Stimulated activated CD4-positive, alpha-beta T cell treated with anti-CD3 and anti-CD28 coated beads, Interleukin-1b, Interleukin-23, amount 100 ng/mL, for 4 hours (primary cell): ENCODE data around the gene WDPCP.
"Not testable (repeated sequence)": the region's sequence is repeated elsewhere in the genome, so short reads cannot be mapped to it uniquely, and the experiment has no call there.

ENCODE experiments used
- DNase-seq, 2 donors: peaks; one replicate each; pipeline ENCODE4 v3.0.0-alpha.2; 2020; ENCODE audit warnings: low read depth in 2 of 2

Gene WDPCP

DNA sequence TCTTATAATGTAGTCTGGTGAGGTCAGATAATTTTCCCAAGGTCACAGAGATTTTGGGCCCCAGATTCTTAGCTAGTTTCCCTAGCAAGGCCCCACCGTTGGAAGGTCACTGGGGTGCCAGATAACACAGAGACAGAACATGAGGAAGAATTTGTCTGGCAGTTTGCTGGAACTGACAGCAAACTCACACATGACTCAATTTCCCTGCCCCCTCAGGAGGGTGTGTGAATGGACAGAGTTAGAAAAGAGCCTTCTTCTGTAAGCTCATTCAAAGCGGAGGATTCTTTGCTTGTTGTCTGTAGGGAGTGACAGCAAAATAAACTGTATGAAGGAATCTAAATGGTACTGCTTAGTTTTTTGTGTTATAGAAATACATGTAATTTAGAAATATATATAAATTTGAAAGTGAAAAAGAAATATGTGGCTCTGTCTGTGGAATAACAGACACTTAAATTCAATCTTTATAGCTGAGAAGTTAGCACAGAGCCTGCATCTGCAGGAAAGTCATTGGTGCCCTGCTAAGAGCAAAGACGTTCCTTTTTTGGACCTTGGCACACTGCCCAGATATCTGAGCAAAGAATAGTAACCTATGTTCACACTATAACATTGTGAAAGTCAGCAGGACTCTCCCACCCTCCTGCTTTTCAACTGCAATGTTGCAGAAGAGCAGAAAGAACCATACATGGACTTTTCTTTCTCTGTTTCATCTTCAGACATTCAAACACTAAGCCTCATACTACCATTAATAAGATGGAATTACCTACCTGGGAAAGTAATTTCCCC is 2.5 kb upstream of the WDPCP start:
- DNase-seq = no peak

DNA sequence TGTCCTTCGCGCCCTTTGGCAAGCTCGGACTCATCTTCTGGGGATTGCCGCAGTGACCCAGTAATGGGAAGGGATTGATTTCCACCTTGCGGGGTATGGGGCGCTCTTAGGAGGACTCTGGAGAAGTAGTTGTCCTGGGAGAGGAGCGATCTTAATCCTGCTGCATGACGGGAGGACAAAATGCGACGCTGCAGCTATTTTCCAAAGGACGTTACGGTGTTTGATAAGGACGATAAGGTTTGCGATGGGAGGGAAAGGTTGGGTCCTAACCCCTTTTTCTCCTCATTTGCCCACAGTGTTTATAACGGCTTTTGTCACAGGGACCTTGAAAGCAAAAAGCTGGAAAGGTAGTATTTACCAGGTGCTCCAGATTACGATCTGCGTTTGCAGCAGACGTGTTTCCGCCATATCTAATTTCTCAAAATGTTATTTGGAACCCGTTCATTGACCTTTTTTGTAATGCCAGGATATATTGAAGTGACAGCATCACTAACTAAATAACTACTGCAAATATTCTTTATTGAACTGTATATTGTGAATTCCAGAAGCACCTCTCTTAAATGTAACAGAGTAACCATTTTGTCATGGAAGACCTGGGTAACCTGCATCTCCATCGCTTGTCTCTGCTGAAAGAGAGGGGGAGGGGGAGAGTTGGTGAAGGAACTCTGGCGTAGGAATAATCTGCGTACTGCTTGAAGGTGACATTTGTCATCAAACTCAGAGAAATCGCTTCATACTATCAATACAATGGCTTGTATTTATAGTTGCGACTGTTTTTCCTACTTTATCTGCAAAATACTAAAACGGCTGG is 1.1 kb upstream of the WDPCP start:
- DNase-seq = no peak

DNA sequence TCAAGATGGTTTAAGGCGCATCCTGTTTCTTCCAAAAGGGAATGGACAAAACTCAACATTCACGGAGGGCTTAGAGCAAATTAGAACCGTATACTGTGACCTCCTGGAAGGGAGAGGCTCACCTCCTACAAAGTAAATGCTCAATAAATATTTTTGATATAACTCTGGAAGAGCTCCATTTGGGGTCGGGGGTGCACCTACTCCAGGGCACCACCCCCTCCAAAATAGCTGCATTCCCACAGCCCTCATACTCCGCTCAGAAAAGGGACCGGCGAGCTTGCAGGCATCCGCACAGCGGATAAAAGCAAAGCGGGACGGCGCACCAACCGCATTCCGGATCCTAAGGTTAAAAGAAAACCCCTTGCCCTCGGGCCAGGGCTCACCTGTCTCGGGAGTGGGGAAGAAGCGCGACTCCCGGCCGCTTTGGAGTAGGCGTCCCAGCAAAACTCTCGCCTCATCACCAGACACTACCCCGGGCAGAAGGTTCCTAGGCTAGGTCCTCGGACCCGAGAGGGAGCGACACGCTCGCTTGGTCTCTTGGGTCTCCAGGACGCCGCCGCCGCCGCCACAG is 378 bp downstream of the WDPCP start:
- no peak for DNase-seq

DNA sequence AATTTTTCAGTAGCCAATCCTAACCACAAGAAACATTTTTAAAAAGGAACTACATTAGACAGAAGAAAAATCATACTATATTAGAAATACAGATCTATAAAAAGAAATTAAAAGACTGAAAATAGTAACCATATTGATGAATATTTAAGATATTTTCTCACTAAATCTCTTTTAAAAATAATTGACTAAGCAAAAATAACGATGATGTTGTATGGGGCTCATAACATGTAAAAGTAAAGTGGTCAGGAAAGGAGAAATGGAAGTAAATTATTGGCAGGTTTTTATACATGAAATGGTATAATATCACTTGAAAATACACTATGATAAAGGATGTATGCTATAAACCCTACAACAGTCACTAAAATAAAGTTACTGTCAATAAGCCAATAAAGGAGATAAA is 5.4 kb downstream of the WDPCP start:
- no peak for DNase-seq

DNA sequence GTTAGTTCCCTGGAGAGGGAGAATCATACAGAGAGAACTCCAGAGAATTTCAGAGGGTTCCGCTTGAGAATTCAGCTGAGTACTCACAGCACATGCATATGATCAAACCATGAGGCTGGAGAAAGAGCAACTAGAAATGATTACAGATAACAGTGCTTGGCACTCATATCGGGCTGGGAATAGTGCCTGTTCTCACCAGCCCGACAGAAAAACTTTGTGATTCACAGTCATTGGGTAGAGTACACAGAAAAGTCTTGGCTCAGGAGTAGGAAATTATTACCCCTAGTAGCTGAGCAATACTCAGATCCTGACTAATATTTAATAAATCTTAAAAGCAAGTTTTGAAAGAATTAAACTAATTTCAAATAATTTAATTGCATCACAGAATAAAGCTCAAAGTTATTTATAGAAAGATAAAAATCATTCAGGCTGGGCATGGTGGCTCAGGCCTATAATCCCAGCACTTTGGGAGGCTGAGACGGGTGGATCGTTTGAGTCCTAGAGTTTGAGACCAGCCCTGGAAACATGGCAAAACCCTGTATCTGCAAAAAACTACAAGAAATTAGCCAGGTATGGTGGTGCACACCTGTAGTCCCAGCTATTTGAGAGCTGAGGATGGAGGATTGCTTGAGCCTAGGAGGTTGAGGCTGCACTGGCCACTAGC is 6.8 kb downstream of the WDPCP start:
- DNase-seq = no peak

DNA sequence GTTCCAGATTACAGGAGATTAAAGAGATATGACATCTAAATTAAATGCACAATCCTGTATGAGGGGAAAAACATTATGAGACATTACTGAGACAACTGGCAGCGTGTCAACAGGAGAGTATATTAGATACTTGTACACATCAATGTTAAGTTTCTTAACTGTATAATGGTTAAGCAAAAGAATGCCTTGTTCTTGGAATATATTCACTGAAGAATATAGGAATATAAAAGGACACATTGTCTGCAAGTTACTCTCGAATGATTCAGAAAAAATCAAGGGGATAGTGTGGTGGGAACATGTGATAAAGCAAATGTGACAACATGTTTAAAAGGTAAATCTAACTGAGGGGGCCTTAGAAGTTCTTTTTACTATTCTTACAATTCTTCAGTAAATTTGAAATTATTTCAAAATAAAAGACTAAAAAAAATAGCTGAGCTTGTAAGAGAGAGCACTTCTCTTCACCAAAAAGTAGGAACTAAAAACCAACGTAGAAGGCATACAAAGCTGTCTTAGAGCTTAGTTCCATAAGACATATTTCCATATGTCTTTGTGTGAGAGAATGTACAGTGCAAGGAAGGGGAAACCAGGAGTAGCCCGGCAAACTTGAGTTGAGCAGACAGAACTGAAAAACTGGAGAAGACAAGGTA is 7.5 kb downstream of the WDPCP start:
- no peak for DNase-seq

DNA sequence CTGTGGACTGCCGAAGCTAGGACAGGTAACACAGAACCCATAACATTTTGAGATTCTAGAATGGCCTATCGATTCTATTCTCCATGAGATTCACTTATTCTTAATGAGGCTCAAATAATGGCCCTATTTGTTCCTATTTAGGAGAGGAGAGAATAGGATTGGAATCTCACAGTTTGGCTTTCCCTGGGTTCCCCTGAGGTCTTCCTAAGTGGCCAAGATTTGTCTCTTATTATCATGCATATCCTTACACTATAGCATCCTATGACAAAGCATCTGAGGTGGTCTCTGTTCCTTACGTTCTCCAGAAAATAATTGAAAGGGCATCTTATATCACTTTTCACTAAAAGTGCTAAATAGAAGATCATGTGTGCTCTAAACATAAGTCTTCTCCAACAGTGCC is 9.5 kb downstream of the WDPCP start:
- DNase-seq = no peak

DNA sequence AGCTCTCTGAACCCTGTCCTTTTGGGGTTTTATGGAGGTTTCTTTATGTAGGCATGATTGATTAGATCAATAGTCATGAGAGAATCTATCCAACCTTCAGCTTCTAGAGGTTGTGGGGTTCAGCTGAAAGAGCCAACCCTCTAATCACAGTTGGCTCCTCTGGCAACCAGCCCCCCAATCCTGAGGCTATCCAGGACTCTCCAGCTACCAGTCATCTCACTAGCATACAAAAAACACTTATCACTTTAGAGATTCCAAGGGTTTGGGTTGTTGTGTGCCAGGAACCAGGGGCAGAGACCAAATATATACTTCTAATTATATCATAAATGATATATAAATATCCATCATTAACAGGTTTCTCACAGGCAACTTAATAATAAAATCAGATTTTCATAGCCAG is 11.7 kb downstream of the WDPCP start:
- no peak for DNase-seq

DNA sequence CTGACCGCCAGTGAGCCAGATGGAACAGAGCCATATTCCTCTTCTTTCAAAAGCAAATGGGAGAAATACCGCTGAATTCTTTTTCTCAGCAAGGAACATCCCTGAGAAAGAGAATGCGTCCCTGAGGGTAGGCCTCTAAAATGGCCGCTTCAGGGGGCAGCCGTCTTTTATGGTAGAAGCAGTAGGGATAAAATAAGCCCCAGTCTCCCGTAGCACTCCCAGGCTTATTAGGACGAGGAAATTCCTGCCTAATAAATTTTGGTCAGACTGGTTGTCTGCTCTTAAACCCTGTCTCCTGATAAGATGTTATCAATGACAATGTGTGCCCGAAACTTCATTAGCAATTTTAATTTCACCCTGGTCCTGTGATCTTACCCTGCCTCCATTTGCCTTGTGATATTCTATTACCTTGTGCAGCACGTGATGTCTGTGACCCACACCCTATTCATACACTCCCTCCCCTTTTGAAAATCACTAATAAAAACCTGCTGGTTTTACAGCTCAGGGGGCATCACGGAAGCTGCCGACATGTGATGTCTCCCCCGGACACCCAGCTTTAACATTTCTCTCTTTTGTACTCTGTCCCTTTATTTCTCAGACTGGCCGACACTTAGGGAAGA is 14.4 kb downstream of the WDPCP start:
- not testable (repeated sequence) for DNase-seq

DNA sequence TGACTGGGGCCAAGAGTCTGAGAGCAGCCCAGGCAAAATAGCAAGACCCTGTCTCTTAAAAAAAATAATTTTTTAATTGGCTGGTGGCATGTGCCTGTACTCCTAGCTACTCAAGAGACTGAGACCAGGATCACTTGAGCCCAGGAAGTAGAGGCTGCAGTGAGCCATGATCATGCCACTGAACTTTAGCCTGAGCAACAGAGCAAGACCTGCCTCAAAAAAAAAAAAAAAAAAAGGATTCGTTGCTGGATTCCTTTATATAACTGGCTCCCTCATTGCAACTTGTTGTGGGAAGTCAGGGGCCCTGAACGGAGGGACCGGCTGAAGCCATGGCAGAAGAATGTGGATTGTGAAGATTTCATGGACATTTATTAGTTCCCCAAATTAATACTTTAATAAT is 15.3 kb downstream of the WDPCP start:
- DNase-seq = not testable (repeated sequence)

DNA sequence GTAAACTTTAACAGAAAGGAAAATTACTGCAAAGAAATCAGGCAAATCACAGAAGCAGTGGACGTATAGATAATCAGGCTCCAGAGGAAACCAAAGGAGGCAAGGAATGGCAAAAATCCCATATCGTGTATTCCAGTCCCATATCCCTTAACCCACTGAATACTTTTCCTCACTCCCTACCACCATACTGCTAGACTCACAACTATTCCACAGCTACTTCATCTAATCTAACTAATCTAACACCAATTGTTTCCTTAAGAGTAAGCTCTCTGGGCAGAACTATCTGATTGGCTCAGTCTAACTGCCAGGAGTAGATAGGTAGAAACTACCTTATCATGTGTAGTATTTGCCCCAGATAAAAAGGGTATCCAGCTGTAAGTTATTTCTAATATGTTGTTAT is 16.3 kb downstream of the WDPCP start:
- no peak for DNase-seq

DNA sequence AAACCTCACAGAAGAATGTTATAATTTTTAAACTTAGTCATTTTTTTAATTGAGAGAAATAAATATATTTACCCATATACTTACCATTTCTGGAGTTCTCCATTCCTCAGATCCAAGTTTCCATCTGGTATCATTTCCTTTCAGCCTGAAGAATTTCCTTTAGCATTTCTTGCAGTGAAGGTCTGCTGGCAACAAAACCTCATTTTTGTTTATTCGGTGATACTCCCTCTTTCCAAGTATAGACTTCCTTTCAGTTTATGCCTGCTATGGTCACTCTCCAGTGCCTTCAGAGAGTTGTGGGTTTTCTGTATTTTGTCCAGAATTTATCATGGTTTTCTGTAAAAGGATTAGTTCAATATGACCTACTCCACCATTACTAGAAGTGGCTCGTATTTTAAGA is 17.0 kb downstream of the WDPCP start:
- DNase-seq = no peak

DNA sequence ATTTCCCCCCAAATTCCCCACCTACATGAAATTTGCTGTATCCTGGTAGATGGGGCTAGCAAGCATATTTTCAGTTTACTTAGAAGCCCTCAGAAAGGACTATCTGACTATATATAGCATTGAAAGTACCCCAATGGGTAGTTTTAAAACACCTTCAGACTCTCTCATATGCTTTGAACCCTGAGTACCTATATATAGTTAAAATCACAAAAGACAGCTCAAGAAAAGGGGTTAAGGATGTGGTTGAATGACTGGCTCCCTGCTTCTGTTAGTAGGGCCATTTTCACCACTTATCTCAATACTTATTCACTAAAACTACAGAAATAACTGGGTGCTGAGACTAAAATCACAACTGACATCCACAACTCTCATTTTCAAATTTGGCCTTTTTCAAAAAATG is 18.5 kb downstream of the WDPCP start:
- no peak for DNase-seq

DNA sequence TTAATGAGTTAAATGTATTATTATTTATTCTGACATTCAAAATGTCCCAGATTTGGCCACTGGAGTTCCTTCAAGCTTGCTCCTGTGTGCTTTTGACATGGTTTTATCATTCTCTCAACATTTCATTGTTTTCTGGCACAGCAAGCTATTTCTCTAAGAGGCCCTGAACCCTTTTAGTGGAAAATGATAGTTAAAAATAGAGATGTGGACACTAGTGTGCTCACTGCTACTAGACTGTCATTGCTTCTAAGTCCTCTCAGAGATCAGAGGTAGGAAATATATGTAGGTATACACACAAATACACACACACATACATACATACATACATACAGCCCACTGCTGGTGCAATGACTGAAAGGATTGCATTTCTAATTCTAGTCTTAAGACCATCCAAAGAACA is 25.5 kb downstream of the WDPCP start:
- no peak for DNase-seq

DNA sequence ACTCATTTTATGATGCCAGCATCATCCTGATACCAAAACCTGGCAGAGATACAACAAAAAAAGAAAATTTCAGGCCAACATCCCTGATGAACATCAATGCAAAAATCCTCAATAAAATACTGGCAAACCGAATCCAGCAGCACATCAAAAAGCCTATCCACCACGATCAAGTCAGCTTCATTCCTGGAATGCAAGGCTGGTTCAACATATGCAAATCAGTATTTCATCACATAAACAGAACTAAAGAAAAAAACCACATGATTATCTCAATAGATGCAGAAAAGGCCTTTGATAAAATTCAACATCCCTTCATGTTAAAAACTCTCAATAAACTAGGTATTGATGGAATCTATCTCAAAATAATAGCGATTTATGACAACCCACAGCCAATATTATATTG is 29.4 kb downstream of the WDPCP start:
- not testable (repeated sequence) for DNase-seq

DNA sequence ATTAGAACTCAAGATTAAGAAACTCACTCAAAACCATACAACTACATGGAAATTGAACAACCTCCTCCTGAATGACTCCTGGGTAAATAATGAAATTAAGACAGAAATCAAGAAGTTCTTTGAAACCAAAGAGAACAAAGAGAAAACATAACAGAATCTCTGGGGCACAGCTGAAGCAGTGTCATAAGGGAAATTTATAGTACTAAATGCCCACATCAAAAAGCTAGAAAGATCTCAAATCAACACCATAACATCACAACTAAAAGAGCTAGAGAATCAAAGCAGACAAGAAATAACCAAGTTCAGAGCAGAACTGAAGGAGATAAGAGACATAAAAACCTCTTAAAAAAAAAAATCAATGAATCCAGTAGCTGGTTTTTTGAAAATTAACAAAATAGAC is 30.5 kb downstream of the WDPCP start:
- not testable (repeated sequence) for DNase-seq

DNA sequence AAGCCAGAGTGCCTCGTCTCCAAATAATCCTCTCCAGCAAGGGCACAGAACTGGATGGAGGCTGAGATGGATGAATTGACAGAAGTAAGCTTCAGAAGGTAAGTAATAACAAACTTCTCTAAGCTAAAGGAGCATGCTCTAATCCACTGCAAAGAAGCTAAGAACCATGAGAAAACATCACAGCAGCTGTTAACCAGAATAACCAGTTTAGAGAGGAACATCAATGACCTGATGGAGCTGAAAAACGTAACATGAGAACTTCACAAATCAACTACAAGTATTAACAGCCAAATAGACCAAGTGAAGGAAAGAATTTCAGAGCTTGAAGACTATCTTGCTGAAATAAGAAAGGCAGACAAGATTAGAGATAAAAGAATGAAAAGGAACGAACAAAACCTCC is 32.3 kb downstream of the WDPCP start:
- DNase-seq = no peak

DNA sequence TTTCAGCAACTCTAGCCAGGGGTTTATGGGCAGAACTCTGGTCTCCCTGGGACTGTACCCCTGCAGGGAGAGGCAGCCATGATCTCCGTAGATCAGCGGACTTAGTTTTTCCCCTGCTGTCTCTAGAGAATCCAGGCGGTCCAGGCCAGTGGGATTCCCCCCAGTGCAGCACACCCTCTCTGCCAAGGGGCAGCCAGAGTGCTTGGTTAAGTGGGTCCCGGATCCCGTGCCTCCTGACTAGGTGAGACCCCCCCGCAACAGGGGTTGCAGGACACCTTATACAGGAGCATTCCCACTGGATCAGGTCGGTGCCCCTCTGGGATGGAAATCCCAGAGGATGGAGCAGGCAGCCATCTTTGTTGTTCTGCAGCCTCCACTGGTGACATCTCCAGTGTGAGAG is 33.0 kb downstream of the WDPCP start:
- DNase-seq = no peak

DNA sequence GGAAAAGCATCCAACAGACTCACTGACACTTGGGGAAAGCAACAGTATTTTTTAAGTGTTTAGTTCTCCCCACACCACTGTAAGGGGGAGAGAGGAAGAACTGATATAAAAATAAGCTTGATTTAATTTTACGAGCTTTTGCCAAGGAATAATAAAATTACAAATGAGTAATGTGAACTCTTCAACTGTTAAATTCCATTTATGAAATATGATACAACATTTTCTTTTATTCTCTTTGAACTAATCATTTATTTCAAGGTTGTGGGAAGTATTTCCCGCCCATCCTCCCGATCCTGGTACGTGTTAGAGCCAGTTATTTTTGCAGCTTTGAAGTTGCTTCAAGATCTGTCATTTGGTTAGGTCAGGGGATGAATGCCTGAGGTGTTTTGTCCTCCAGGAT is 35.2 kb downstream of the WDPCP start:
- DNase-seq = no peak

DNA sequence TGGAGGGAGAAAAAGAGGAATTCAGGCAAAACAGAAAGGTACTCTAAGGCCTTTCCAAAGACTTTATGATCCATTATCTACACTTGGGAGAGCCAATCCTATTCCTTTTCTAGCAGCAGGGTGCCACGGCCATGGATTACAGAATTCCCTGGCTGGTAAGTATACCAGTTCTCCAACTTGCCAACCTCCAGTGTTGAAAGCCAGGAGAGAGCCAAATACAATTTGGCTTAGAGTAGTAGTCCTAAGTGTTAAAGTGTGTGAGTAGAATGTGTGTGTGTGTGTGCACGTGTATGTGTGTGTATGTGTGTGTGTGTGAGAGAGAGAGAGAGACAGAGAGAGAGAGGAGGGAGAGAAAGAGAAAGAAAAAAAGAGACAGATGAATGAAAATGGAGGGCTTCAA is 43.3 kb downstream of the WDPCP start:
- no peak for DNase-seq

DNA sequence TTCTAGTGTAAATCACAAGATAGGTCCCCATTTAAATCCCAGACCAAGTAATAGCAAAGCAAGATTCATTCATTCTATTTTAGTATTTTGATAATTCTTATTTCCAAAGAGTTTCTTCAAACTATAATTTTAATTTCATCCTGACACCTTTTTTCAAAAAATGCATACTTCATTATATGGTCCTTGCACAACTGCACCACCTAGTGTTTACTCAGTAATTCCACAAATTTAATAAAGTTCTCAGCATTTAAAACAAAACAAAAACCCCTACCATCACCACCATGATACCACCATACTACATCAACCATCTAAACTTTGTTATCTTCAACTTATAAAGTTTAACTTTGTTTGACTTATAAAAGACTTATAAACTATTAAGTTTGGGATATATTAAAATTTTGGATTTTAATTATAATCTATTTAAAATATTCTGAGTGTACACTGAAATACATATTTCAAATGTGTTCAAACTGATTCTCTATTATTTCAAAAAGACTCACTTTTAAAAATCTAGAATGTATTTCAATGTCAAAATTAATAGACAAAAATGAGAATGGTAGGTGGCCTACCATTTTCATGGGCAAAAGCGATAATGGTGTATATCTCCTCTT is 44.2 kb downstream of the WDPCP start:
- no peak for DNase-seq
